ENCODE measurements around the gene MED13. TPM values are rescaled to one million over a fixed set of nuclear protein-coding genes. Genes with fewer than 3 reads are reported as not detected.

Gene MED13
- total RNA-seq, 2 experiments from 2014 or later = 36.2 to 36.4 TPM

DNA sequence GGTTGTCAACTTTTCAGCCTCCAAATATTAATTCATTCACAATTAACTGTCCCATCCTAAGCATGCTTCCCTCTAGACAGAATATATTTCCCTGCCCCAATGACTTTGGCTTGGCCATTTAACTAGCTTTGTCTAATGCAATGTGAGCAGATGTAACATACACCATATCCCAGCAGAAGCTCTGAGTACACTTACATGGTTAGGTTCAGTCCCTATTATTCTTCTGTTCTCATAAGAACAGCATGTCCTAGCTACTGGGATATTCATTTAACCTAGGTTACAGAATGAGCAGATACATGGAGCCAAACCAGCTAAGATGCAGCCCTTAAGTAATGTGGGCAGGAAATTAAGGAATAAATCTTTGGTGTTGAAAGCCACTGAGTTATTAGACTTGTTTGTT lies 31.8 kb downstream of the MED13 start:
- DNase-seq (no peak), ATAC-seq (no peak)
- ChIA-PET POLR2A (no interaction called here), CTCF (interaction anchor here (0.7 to 1.7 kb wide), 4 partner anchors 11 to 33 kb away, joined by 3 to 4 read pairs (median 3); no protein-coding TSS in a partner anchor)
- H3K4me1 Mint-ChIP-seq (ENCODE audit: low read depth) = peaks cover 9% of the 10 kb centered on the region
- H3K4me3 Mint-ChIP-seq = no peak overlapping the region
- TF ChIP-seq, protein P1, sequence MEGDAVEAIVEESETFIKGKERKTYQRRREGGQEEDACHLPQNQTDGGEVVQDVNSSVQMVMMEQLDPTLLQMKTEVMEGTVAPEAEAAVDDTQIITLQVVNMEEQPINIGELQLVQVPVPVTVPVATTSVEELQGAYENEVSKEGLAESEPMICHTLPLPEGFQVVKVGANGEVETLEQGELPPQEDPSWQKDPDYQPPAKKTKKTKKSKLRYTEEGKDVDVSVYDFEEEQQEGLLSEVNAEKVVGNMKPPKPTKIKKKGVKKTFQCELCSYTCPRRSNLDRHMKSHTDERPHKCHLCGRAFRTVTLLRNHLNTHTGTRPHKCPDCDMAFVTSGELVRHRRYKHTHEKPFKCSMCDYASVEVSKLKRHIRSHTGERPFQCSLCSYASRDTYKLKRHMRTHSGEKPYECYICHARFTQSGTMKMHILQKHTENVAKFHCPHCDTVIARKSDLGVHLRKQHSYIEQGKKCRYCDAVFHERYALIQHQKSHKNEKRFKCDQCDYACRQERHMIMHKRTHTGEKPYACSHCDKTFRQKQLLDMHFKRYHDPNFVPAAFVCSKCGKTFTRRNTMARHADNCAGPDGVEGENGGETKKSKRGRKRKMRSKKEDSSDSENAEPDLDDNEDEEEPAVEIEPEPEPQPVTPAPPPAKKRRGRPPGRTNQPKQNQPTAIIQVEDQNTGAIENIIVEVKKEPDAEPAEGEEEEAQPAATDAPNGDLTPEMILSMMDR (IDR thresholded peaks at IDR 0.05) = no peak
- no peaks in the 10 kb centered on the region for H3K9me3 Mint-ChIP-seq
- no peaks in the 10 kb centered on the region for H3K27me3 Mint-ChIP-seq
- H3K27ac Mint-ChIP-seq = no peak overlapping the region
- intact Hi-C loops (cut with micrococcal nuclease) = no loop called here
- H3K36me3 Mint-ChIP-seq (ENCODE audit: low read depth) = peaks cover 36% of the 10 kb centered on the region

DNA sequence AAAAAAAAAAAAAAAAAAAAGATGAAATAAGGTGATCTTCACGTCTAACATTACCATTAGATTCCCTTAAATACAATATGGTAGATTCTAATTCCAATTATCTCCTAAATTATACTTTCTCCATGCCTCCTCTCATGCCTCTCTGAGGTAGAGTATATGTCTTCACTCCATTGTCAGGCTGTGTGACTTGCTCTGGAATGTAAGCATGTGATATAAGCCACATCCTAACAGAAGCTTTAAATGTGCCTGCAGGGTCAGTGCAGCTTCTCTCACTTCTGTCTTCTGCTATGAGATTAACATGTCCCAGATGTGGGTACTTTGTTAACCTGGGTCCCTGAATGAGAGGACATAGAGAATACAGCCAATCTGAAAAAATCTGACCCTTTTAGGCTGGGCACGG lies 32.6 kb downstream of the MED13 start:
- Mint-ChIP-seq H3K4me1 (ENCODE audit: low read depth) (peaks cover 14% of the 10 kb centered on the region), H3K27ac (no peak overlapping the region), H3K27me3 (no peaks in the 10 kb centered on the region), H3K9me3 (no peaks in the 10 kb centered on the region), H3K36me3 (ENCODE audit: low read depth) (peaks cover 44% of the 10 kb centered on the region), H3K4me3 (no peak overlapping the region)
- POLR2A ChIA-PET = interaction anchor here (0.6 kb wide), 1 partner anchor 63 kb away, joined by 3 read pairs; no protein-coding TSS in a partner anchor
- ATAC-seq (no peak), DNase-seq (no peak)
- CTCF ChIA-PET = interaction anchor here (0.7 kb wide), 1 partner anchor 18 kb away, joined by 3 read pairs; no protein-coding TSS in a partner anchor
- TF ChIP-seq, protein P1 (IDR thresholded peaks at IDR 0.05) = no peak
- intact Hi-C loops (cut with micrococcal nuclease) = no loop called here

DNA sequence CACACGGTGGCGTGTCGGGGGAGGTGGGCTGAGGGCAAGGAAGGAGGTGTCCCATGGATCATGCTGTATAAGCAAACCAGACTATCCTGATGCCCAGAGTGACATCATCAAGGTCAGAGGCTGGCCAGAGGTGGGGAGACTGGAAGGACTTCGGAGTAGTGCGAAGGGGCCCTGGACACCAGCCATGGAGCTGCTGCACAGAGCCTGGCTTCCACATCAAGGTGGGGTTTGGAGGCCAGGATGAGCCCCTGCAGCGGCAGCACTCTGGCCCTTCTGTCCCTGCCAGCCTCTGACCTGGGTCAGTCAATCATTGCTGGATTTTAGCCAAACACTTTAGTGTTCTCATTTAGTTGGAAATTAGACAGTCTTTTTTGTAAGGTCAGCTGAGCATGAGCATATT lies 34.8 kb downstream of the MED13 start:
- H3K36me3 Mint-ChIP-seq (ENCODE audit: low read depth) = peaks cover 47% of the 10 kb centered on the region
- DNase-seq (no peak), ATAC-seq (no peak)
- H3K4me1 Mint-ChIP-seq (ENCODE audit: low read depth) = peaks cover 22% of the 10 kb centered on the region
- no peak overlapping the region for H3K4me3 Mint-ChIP-seq
- POLR2A ChIA-PET = no interaction called here
- no peaks in the 10 kb centered on the region for H3K9me3 Mint-ChIP-seq
- no peak overlapping the region for H3K27ac Mint-ChIP-seq
- intact Hi-C loops (cut with micrococcal nuclease) = no loop called here
- H3K27me3 Mint-ChIP-seq = no peaks in the 10 kb centered on the region
- CTCF ChIA-PET = interaction anchor here (3.3 kb wide), 1 partner anchor 79 kb away, joined by 9 read pairs; no protein-coding TSS in a partner anchor
- TF ChIP-seq, protein P1 (IDR thresholded peaks at IDR 0.05) = no peak

DNA sequence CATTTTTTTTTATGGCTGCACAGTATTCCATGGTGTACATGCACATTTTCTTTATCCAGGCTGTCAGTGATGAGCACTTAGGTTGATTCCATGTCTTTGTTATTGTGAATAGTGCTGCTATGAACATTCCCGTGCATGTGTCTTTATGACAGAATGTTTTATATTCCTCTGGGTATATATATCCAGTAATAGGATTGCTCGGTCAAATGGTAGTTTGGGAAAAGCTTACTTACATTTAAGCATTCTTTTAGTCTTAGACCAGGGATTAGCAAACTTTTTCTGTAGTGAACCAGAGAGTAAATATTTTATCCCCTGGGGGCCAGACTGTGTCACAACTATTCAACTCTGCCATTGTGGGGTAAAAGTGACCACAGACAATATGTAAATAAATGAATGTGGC lies 40.2 kb downstream of the MED13 start:
- H3K9me3 Mint-ChIP-seq = no peaks in the 10 kb centered on the region
- DNase-seq = no peak
- peaks cover 13% of the 10 kb centered on the region for H3K4me1 Mint-ChIP-seq (ENCODE audit: low read depth)
- no peak for ATAC-seq
- POLR2A ChIA-PET = no interaction called here
- intact Hi-C loops (cut with micrococcal nuclease) = no loop called here
- TF ChIP-seq, protein P1 (IDR thresholded peaks at IDR 0.05) = no peak
- H3K27ac Mint-ChIP-seq = no peak overlapping the region
- H3K27me3 Mint-ChIP-seq = no peaks in the 10 kb centered on the region
- no peak overlapping the region for H3K4me3 Mint-ChIP-seq
- H3K36me3 Mint-ChIP-seq (ENCODE audit: low read depth) = peaks cover 43% of the 10 kb centered on the region
- CTCF ChIA-PET = interaction anchor here (0.6 kb wide), 1 partner anchor 255 kb away, joined by 3 read pairs; no protein-coding TSS in a partner anchor

DNA sequence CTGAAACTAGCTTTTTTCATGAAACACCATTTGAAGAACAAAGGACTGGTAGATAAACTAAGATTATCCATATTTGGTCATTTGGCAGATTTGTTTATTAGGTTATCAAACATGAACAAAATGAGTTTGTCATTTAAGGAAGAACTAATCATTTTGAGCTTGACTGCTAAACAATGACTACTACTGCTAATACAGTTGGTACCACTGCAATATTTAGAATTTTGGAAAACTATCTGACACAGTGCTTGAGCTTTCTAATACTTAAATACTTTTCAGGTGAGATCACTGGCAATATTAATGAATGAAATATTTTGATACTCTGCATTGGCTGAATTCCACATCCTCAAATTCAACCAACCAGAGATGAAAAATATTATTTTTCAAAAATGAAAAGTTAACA lies 47.2 kb downstream of the MED13 start:
- intact Hi-C loops (cut with micrococcal nuclease) = no loop called here
- H3K4me3 Mint-ChIP-seq = no peak overlapping the region
- ChIA-PET POLR2A (no interaction called here), CTCF (no interaction called here)
- TF ChIP-seq, protein P1 (IDR thresholded peaks at IDR 0.05) = no peak
- H3K27me3 Mint-ChIP-seq = no peaks in the 10 kb centered on the region
- no peak overlapping the region for H3K27ac Mint-ChIP-seq
- H3K4me1 Mint-ChIP-seq (ENCODE audit: low read depth) = no peaks in the 10 kb centered on the region
- H3K9me3 Mint-ChIP-seq = no peaks in the 10 kb centered on the region
- ATAC-seq = no peak
- no peak for DNase-seq
- H3K36me3 Mint-ChIP-seq (ENCODE audit: low read depth) = peaks cover 31% of the 10 kb centered on the region
